ENCODE measurements around the gene ABCD3.

The ABCD3 gene

GRCh38 chr1:94471271-94471670, 53.1 kb downstream of the ABCD3 start:
- TF ChIP-seq CTCF (IDR thresholded peaks at IDR 0.05; ENCODE audit: low read depth, low read length): no peak
- no peak overlapping the region for H3K4me3 ChIP-seq (ENCODE audit: low read depth, low read length)
- DNase-seq: no peak
- no peak overlapping the region for H3K27ac ChIP-seq
- no peaks in the 10 kb centered on the region for H3K9me3 ChIP-seq (ENCODE audit: severe bottlenecking)
- H3K36me3 ChIP-seq: peaks cover 5% of the 10 kb centered on the region; the same call in 1 of the 2 replicates
- no peaks in the 10 kb centered on the region for H3K27me3 ChIP-seq (ENCODE audit: insufficient read depth, low read depth, severe bottlenecking)

- no peak for DNase-seq
- no peak for TF ChIP-seq CTCF (IDR thresholded peaks at IDR 0.05; ENCODE audit: low read depth, low read length)
- H3K9me3 ChIP-seq (ENCODE audit: severe bottlenecking): no peaks in the 10 kb centered on the region
- H3K27me3 ChIP-seq (ENCODE audit: insufficient read depth, low read depth, severe bottlenecking): no peaks in the 10 kb centered on the region
- no peak overlapping the region for H3K27ac ChIP-seq
- H3K36me3 ChIP-seq: peaks cover 10% of the 10 kb centered on the region; the same call in 1 of the 2 replicates
- H3K4me3 ChIP-seq (ENCODE audit: low read depth, low read length): no peak overlapping the region
These were observed 57.0 kb downstream of the ABCD3 start for GRCh38 chr1:94475232-94475631.

DNA sequence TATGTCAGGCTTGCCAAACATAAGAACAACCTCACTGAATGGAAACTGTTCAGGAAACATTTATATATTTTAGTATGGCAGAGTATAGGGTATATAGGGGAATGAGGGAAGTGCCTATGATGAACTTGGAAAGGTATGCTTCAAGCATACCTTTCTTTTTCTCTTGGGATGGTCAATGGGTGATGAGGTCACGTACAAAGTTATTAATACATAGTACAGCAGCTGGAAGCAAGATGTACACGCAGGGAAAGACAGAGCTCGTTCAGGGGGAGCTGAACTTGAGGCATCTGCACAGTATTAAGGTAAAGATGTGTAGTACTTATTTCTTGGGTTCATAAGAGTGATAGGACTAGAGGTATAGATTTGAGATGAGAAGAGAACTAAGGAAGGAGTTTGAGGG, 61.5 kb downstream of the ABCD3 start:
- Histone ChIP-seq H3K9me3 (ENCODE audit: severe bottlenecking) (no peaks in the 10 kb centered on the region), H3K27me3 (ENCODE audit: insufficient read depth, low read depth, severe bottlenecking) (no peaks in the 10 kb centered on the region), H3K4me3 (ENCODE audit: low read depth, low read length) (no peak overlapping the region), H3K27ac (no peak overlapping the region), H3K36me3 (peaks cover 22% of the 10 kb centered on the region)
- TF ChIP-seq CTCF (IDR thresholded peaks at IDR 0.05; ENCODE audit: low read depth, low read length): no peak
- no peak for DNase-seq

- Histone ChIP-seq H3K27ac (no peak overlapping the region), H3K9me3 (ENCODE audit: severe bottlenecking) (no peaks in the 10 kb centered on the region), H3K4me3 (ENCODE audit: low read depth, low read length) (no peak overlapping the region), H3K36me3 (peaks cover 15% of the 10 kb centered on the region), H3K27me3 (ENCODE audit: insufficient read depth, low read depth, severe bottlenecking) (no peaks in the 10 kb centered on the region)
- peak; percentile 79 for TF ChIP-seq CTCF (IDR thresholded peaks at IDR 0.05; ENCODE audit: low read depth, low read length)
- peak; percentile 29 for DNase-seq
These were observed 63.3 kb downstream of the ABCD3 start for GRCh38 chr1:94481473-94481933.

- Histone ChIP-seq H3K36me3 (peaks cover 6% of the 10 kb centered on the region), H3K27me3 (ENCODE audit: insufficient read depth, low read depth, severe bottlenecking) (no peaks in the 10 kb centered on the region), H3K27ac (no peak overlapping the region), H3K9me3 (ENCODE audit: severe bottlenecking) (no peaks in the 10 kb centered on the region), H3K4me3 (ENCODE audit: low read depth, low read length) (no peak overlapping the region)
- DNase-seq: no peak
- no peak for TF ChIP-seq CTCF (IDR thresholded peaks at IDR 0.05; ENCODE audit: low read depth, low read length)
These were observed 68.8 kb downstream of the ABCD3 start for GRCh38 chr1:94486990-94487389.

DNA sequence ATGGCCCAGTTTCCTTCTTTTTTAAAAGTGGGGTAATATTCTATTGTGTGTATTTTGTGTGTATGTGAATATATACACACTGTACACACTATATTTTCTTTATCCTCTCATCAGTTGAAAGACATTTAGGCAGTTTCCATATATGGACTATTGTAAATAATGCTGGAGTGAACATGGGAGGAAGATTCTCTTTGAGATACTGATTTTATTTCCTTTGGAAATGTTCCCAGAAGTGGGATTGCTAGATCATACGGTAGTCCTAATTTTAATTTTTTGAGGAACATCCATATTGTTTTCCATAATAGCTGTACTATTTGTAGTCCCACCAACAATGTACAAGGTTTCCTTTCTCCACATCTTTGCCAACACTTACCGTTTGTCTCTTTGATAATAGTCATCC, 72.4 kb downstream of the ABCD3 start:
- no peak overlapping the region for H3K27ac ChIP-seq
- H3K36me3 ChIP-seq: no peaks in the 10 kb centered on the region; the same call in 1 of the 2 replicates
- H3K27me3 ChIP-seq (ENCODE audit: insufficient read depth, low read depth, severe bottlenecking): no peaks in the 10 kb centered on the region
- TF ChIP-seq CTCF (IDR thresholded peaks at IDR 0.05; ENCODE audit: low read depth, low read length): no peak
- no peak overlapping the region for H3K4me3 ChIP-seq (ENCODE audit: low read depth, low read length)
- H3K9me3 ChIP-seq (ENCODE audit: severe bottlenecking): no peaks in the 10 kb centered on the region
- no peak for DNase-seq

All from WERI-Rb-1 (cell line).